ENCODE measurements around the gene DIAPH3.

Gene DIAPH3

DNA sequence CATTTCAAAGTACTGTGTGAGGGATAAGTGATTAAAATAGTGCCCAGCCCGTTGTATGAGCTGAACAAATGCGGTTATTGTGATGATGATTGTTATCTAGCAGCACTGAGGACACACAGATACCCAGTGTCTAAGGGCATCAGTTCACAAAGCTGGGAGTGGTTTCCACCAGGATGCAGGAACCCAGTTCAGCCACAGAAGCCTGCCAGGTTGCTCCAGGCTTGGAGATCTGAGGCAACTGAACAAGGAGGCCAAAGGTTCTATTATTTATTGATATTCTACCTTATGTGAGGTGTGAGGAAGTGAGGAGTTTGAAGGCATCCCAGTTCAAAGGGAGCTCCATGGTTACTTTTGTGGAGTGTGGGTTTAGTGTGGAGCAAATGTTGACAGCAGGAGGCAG lies 13.2 kb downstream of the DIAPH3 start:
- no peak for DNase-seq

GRCh38 chr13:60148918-60149317 lies 14.8 kb downstream of the DIAPH3 start:
- no peak for DNase-seq

DNA sequence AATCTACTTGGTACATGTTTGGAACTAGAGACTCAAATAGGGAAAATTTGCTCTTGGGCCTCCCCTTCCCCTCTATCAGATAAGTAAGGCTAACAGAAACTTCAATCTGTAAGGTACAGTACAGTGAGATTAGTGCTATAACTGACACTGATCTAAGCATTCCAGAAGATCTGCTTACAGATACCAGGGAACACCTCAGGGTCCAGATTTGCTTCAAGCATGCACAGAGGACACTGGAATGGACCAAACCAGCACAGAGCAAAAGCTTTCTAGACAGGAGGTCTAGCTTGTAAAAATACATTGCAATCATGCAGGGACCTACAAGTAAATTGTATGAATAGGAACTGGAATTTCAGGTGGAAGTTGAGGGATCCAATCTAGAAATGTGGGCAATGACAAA lies 16.4 kb downstream of the DIAPH3 start:
- DNase-seq: no peak

- no peak for DNase-seq
These were observed 17.3 kb downstream of the DIAPH3 start for GRCh38 chr13:60146471-60146870.

DNA sequence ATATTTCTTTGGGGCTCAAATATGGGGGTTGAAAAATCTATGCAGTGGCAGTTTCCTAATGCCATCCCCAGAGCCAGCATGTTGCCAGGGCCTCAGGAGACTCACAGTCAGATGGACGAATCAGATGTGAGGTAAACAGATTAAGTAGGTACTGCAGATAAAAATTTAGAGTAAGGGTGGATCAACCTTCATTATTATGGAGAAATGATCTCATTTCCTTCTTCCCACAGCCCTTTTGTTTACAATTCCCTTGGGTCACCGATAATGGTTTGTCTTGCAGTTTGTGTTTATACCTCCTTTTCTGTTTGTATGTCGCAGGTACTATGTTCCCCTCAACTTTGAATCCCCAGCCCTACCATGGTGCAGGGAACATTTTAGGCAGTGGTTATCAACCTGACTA lies 20.0 kb downstream of the DIAPH3 start:
- DNase-seq: no peak

GRCh38 chr13:60139272-60139671 lies 24.5 kb downstream of the DIAPH3 start:
- no peak for DNase-seq

GRCh38 chr13:60138674-60139073 lies 25.1 kb downstream of the DIAPH3 start:
- DNase-seq: no peak

DNA sequence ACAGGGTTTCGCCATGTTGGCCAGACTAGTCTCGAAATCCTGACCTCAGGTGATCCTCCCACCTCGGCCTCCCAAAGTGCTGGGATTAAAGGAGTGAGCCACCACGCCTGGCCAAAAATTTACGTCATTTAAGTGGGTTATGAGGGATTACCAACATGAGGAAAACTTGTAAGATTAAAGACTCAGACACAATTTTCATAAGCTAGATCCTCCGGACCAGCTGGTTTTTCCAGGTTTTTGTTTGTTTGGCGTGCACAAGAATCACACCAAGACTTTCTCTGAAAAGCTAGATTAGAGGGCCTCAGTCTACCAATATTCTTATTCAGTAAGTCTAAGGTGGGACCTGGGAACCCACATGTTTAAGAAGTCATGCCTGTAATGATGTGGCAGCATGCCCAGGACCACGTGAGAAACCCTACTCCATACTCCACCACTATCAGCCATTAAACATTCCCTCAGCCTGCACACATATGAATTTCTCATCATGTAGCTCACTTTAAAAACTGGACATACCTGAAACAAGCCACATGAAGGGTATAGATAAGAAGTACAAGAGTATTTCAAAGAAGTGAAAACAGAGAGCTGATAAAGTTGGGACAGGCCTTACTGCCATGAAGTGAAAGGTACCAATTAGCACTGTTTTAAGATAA lies 25.7 kb downstream of the DIAPH3 start:
- no peak for DNase-seq

DNA sequence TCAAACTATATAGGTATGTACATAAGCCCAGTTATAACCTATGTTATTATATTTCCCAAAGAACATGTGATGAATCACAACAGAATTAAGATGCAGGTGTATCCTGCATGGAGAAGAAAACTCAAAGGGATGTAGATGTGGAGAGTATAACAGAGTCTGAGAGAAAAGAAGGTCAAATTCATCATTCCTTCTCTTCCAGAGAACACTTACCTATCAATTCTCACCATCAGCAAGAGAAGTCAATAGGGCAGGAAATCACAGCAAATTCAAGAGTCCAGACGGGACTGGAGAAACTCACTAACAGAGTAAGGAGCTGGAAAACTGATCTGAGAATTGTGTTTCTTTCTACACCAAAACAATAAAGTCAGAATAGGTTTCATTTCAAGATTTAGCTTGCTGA lies 28.4 kb downstream of the DIAPH3 start:
- no peak for DNase-seq

- DNase-seq: no peak
These were observed 29.4 kb downstream of the DIAPH3 start for GRCh38 chr13:60134376-60134775.

- DNase-seq: no peak
These were observed 42.4 kb downstream of the DIAPH3 start for GRCh38 chr13:60121337-60121687.

DNA sequence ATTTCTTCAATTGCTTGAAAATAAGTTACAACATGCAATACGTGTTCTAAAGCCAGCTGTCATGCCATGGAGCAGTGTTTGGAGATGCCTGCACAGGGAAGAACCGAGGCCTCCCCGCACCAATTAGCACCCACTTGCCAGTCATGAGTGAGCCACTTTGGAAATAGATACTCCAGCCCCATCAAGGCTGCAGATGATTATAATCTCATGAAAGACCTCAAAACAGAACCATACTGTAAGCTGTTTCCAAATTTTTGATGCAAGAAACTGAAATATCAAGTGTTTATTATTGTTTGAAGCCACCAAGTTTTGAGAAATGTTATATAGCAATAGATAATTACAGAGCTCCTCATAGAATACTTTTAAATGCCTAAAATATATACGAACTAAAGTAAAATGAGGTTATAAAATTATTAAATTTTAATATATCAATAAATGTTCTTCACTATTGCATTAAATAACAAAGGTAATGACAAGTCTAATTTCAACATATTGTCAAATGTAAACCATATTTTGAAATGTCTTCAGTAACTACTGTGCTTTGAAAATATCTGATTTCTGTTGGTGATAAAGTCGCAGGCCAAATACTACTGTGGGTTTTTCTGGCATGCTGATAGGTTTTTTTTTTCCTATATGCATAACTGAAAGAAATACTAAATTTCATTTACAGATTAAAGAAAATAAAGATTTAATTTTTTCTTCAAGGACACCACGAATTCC lies 43.0 kb downstream of the DIAPH3 start:
- no peak for DNase-seq

GRCh38 chr13:60118696-60119400 lies 44.9 kb downstream of the DIAPH3 start:
- no peak for DNase-seq

- DNase-seq: no peak
These were observed 49.2 kb downstream of the DIAPH3 start for GRCh38 chr13:60114499-60115028.

- no peak for DNase-seq
These were observed 51.0 kb downstream of the DIAPH3 start for GRCh38 chr13:60112771-60113170.

DNA sequence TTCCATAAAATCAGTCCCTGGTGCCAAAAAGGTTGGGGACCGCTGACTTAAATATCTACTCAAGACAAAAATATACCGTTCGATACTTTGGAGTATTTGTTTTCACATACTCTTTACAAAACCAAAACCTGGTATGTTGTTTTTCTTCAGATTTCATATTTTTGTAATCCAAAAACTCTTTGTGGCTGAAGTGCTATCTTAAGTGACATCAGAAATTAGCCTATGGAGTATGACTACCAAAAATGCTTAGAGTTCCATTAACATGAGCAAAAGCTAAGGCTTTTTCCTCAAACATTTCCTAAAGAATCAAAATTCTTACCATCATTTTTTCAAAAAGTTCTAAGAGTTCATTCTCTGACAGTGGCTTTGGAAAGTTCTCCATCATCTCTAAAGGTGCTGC lies 52.0 kb downstream of the DIAPH3 start:
- no peak for DNase-seq

DNA sequence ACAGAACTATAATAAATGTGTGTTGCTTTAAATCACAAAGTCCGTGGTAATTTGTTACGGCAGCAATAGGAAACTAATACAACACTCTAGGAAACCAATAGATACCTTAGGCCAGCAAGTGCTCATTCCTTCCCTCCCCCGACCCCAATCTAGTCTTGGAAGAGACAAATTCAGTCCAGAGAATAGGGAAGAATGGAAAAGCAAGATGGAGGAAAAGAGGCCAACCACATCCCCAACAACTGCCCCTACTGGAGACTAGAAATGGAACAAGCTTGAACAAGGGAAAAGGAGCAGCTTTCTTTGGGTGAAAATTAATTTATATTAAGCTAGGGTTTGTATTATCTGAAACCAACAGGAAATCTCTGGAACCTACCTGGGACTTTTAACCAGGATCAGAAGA lies 54.4 kb downstream of the DIAPH3 start:
- no peak for DNase-seq

DNA sequence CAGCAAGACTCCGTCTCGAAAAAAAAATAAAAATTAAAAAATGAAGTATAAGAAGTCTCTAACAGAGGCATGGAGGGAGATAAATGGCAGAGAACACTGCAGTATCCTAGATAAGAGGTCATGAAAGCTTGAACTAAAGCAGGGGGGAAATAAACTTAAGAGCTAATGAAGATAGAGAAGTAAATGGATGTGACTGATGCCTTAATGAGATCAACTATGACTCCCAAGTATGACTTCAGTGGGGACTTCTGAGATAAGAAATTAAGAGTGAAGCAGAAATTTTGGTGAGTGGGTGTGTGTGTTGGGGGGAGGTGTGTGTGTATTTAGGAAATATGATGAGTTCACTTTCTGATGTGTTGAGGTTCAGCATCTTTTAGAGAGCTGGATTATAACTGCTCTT lies 55.1 kb downstream of the DIAPH3 start:
- DNase-seq: no peak

- DNase-seq: no peak
These were observed 63.9 kb downstream of the DIAPH3 start for GRCh38 chr13:60099631-60100420.

DNA sequence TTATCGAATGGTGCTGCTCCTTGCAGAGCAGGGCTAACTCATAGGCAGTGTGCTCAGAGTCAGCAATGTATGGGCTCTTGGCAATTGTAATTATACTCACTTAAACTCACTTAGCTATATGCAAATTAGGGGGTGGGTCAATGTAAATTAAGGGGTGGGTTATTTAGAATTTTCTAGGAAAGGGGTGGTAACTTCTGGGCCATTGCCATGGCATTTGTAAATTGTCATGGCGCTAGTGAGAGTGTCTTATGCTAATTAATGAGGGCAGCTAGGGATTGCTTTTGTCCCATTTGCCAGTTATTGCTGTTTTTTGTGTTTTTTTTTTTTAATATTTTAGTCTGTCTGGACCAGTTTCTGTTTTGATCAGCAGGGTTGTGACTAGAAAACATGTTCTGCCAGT lies 68.4 kb downstream of the DIAPH3 start:
- no peak for DNase-seq

- DNase-seq: no peak
These were observed 69.2 kb downstream of the DIAPH3 start for GRCh38 chr13:60094385-60095088.

DNA sequence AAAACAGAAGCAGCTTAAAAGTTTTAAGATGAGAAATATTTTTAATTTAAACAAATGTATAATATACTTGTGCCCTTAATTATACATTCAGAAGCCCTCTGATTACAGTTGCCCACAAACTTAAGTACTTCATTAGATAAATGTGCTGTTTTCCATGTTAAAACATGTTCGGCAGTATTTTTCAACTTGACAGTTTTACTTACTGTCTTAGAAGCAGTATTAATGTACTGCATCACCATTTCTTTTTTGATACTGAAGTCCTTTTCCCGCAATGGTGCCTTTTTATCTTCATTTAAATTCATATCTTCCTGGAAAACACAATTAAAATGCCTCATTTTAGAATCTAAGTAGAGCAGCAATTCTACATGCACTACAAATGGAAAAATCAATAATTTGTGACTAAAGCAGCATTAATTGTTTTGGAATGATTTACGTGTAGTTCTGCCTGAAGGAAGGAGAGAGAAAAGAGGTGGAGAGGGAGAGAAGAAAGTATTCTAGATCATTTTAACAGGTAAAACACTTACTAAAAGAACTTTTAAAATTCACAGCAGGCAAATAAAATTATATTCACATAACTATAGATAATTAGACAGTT lies 70.2 kb downstream of the DIAPH3 start:
- DNase-seq: no peak
